Stimulated activated CD8-positive, alpha-beta memory T cell treated with anti-CD3 and anti-CD28 coated beads, Interleukin-15, amount 100 ng/mL, for 24 hours (primary cell): ENCODE data around the gene RSL24D1.
"Not testable (repeated sequence)": the region's sequence is repeated elsewhere in the genome, so short reads cannot be mapped to it uniquely, and the experiment has no call there.

Source experiments
- DNase-seq: peaks from one replicate; pipeline ENCODE4 v3.0.0-alpha.2; 2020; ENCODE audit warnings: low read depth

Gene RSL24D1

DNA sequence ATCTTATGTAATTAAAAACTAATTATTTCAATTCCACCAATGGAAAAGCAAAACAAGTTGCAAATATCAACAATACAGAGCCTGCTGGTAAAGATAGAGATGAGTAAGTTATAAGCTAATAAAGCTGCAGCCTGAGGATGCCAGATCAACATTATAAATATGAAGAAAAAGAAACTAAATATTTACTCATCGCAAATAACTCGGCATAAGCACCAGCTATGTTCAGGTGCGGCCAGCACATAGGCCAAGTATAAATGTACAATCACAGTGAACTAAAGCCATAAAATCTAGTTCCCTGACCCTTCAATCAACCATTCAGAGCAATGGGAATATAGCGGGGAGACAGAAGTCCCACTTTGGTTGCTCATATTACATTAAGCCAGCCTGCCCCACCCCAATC, 7.7 kb upstream of the RSL24D1 start:
- no peak for DNase-seq

DNA sequence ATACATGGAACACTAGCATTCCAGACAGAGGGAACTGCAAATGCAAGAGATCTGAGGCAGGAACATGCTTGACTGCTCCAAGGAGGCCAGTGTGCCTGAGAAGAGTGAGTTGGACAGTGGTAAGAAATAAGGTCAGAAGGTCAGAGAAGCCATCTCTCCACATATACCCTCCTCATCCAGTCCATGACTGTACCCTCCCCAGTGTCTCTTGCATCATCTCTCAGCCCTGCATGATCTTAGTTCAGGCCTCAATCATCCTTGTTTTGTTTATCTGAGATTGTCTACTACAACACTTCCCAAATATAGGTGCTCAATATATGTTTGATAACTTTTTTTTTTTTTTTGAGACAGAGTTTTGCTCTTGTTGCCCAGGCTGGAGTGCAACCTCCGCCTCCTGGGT, 5.5 kb upstream of the RSL24D1 start:
- no peak for DNase-seq

- no peak for DNase-seq
Observed at GRCh38 chr15:55198706-55199105, 2.0 kb upstream of the RSL24D1 start.

DNA sequence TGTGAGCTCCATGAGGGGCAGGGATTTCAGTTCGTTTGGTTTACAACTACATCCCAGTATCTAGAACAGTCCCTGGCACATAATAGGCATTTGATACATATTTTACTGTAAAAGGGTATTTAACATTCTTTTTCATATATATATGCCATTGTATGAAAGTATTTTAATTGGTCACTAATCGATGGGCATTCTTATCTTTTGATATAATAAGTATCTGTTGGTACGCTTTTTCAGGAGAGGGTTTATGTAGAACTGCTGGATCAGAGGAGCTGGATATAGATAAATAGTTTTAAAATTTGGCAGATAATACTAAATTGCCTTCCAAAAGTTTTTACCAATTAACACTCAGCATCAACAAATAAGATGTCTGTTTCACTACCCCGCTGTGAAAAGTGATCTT, 978 bp upstream of the RSL24D1 start:
- no peak for DNase-seq

DNA sequence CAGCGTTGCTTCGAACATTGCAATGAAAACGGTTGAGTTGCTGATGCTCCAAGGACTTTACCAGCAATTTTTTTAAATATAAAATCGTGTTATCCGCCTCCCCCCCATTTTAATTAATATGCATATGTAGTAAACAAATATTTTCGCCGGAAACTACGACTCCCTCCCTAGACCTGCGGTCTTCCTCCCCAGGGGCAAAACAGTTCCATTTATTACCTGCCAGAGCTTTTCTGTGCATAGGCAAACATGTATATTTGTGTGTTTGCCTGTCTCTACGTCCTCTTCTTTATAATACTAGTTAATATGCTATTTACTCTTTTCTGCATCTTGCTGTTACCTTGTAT, 593 bp upstream of the RSL24D1 start:
- DNase-seq = no peak

GRCh38 chr15:55195996-55196395, 745 bp downstream of the RSL24D1 start:
- no peak for DNase-seq

GRCh38 chr15:55194256-55194655, 2.5 kb downstream of the RSL24D1 start:
- no peak for DNase-seq

DNA sequence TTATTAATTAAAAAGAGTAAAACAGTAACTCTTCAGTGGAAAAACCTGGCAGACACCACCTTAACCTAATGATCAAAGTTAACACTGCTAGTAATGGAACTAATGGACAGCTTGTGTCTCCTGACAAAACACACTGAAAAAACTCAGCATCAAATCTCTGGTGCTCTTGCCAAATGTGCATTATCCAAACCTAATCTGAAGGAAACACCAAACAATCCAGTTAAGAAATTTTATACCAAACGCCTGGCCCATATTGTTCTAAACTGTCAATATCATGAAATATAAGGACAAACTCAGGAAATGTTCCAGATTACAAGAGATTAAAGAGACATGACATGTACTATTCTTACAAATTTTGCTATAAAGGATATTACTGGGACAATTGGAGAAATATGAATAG, 10.4 kb downstream of the RSL24D1 start:
- no peak for DNase-seq

DNA sequence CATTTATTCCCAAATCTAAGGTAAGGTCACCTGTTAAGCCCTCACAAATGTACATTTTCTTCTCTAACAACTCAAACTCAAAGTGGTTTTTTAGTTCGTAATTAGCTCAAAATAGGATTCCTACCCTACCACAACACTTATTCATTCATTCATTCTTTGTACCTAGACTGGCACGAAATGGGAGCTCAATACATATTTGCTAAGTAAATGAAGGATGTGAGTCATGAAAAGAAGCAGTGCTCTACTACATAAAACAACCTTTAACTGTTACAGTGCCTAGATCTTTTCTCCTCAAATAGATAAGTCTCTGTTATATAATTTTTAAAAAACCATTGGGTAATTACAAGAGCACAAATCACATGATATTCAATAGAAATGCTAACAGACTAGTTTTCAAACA, 13.1 kb downstream of the RSL24D1 start:
- DNase-seq = no peak

DNA sequence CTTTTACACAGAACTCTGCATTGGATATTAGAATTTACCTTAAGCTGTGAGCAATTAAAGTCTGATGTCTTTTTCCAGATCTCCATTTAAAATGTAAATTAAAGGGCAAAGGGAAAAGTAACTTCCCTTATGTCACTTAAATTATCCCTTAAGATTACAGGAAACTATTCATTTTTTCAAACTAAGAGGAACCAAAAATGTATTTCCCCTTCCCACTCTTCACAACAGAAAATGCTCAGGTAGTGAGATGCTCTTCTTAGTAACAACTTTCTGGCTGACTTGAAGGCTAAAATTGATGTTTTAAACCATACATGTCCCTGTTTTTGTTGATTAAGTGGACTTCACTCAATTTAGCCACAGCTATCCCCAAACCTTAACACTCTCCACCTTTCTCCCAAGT, 17.6 kb downstream of the RSL24D1 start:
- no peak for DNase-seq

- no peak for DNase-seq
Observed at GRCh38 chr15:55170361-55170760, 26.4 kb downstream of the RSL24D1 start.

- no peak for DNase-seq
Observed at GRCh38 chr15:55168350-55168974, 28.3 kb downstream of the RSL24D1 start.

GRCh38 chr15:55164284-55164683, 32.5 kb downstream of the RSL24D1 start:
- no peak for DNase-seq

DNA sequence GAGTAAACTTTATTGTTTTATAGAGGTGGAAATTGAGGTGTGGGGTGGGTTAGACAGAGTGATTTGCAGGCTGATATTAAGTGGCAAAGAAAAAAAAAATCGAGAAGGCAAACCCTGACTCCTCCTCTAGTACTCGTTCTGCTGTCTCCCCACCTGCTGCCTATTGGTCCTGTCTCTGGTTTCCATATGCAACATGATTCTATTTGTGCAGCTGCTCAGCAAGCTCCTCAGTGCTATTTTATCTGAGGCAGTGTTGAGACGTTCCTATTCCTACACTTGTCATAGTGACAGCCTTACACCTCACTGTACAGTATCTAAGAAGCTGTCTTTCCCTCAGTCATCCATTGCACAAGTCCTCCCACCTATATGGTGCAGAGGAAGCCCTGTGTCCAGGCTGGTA, 45.1 kb downstream of the RSL24D1 start:
- DNase-seq = no peak

- not testable (repeated sequence) for DNase-seq
Observed at GRCh38 chr15:55143132-55143531, 53.6 kb downstream of the RSL24D1 start.

GRCh38 chr15:55133972-55134371, 62.8 kb downstream of the RSL24D1 start:
- DNase-seq = no peak

- no peak for DNase-seq
Observed at GRCh38 chr15:55132672-55133071, 64.1 kb downstream of the RSL24D1 start.
